NCI-H1092 treated with DMSO at 0.1 percent for 48 hours (cell line): ENCODE data around the gene NAPA.

Experiments used
- DNase-seq: peaks from one replicate; lab custom pipeline; 2025; lab: John Stamatoyannopoulos, UW

Gene NAPA

GRCh38 chr19:47514869-47515588, at the start of gene NAPA:
Gene NAPA, minus strand, starts transcription at chr19:47515063. Its CDS starts 123 bp downstream, at chr19:47514940.
- DNase-seq: peak; percentile 100

- no peak for DNase-seq
These were observed 49.2 kb upstream of the NAPA start for GRCh38 chr19:47564081-47564480.

- no peak for DNase-seq
These were observed 46.7 kb upstream of the NAPA start for GRCh38 chr19:47561440-47562057.

- DNase-seq: no peak
These were observed 46.1 kb upstream of the NAPA start for GRCh38 chr19:47560999-47561398.

GRCh38 chr19:47550129-47550528, 35.3 kb upstream of the NAPA start:
- no peak for DNase-seq

GRCh38 chr19:47549261-47549862, 34.5 kb upstream of the NAPA start:
- no peak for DNase-seq

GRCh38 chr19:47547199-47547598, 32.3 kb upstream of the NAPA start:
- no peak for DNase-seq

GRCh38 chr19:47545061-47545948, 30.4 kb upstream of the NAPA start:
- no peak for DNase-seq

GRCh38 chr19:47544476-47544875, 29.6 kb upstream of the NAPA start:
- DNase-seq: no peak

GRCh38 chr19:47544075-47544474, 29.2 kb upstream of the NAPA start:
- DNase-seq: no peak

GRCh38 chr19:47542030-47542475, 27.2 kb upstream of the NAPA start:
- no peak for DNase-seq

GRCh38 chr19:47541518-47541917, 26.7 kb upstream of the NAPA start:
- DNase-seq: no peak

GRCh38 chr19:47540748-47541147, 25.9 kb upstream of the NAPA start:
- no peak for DNase-seq

GRCh38 chr19:47539747-47540311, 25.0 kb upstream of the NAPA start:
- no peak for DNase-seq

- DNase-seq: no peak
These were observed 23.9 kb upstream of the NAPA start for GRCh38 chr19:47538812-47539211.

- no peak for DNase-seq
These were observed 22.6 kb upstream of the NAPA start for GRCh38 chr19:47537493-47537892.

- DNase-seq: no peak
These were observed 19.8 kb upstream of the NAPA start for GRCh38 chr19:47534628-47535027.

- no peak for DNase-seq
These were observed 17.0 kb upstream of the NAPA start for GRCh38 chr19:47531640-47532387.

GRCh38 chr19:47529018-47529742, 14.3 kb upstream of the NAPA start:
- no peak for DNase-seq

- DNase-seq: no peak
These were observed 11.9 kb upstream of the NAPA start for GRCh38 chr19:47526798-47527197.

- peak; percentile 12 for DNase-seq
These were observed 8.6 kb upstream of the NAPA start for GRCh38 chr19:47523473-47523872.
